OCI-LY7 (cell line): ENCODE measurements around the gene STMN1. TPM values are rescaled to one million over a fixed set of nuclear protein-coding genes. Genes with fewer than 3 reads are reported as not detected.

Experiments used
- BruUV-seq: library from RNA; stranded (reverse); fragments of 400-500 nt; replicated peaks from 2 replicates; lab custom pipeline; 2021; lab: Mats Ljungman, UMichigan
- CTCF ChIA-PET: fragments of 300-600 bp; sonication (Branson Sonifier 250); formaldehyde crosslinking; loops from one replicate; lab custom pipeline; 2022; ENCODE audit warnings: antibody characterized with exemption; ENCODE audit not compliant: unreplicated experiment; lab: Charles Lee
- POLR2A ChIA-PET: fragments of 300-600 bp; sonication (Branson Sonifier 250); formaldehyde crosslinking; loops from one replicate; lab custom pipeline; 2022; ENCODE audit warnings: antibody characterized with exemption; lab: Charles Lee
- DNase-seq: peaks from one replicate; pipeline ENCODE4 v3.0.0-alpha.2; 2015; ENCODE audit warnings: low spot score
- H2AFZ ChIP-seq: fragments of 200-600 bp; sonication (generic), shearing (Covaris generic); 2 replicates; pipeline ENCODE4 v1.6.1; 2014; ENCODE audit warnings: mild to moderate bottlenecking, antibody characterized with exemption, low read length, moderate library complexity
- H3K27ac ChIP-seq: fragments of 200-600 bp; sonication (generic); 2 replicates; pipeline ENCODE4 v1.5.1; 2014; ENCODE audit warnings: mixed run types, low read depth, mild to moderate bottlenecking, moderate library complexity, low read length, inconsistent platforms; ENCODE audit not compliant: poor library complexity, severe bottlenecking
- H3K36me3 ChIP-seq: fragments of 200-600 bp; sonication (generic); 2 replicates; pipeline ENCODE4 v1.6.1; 2014; ENCODE audit warnings: mild to moderate bottlenecking, antibody characterized with exemption, low read length, moderate library complexity, mixed read lengths; ENCODE audit not compliant: insufficient read depth
- H3K4me1 ChIP-seq: fragments of 200-600 bp; sonication (generic); 2 replicates; pipeline ENCODE4 v1.5.1; 2014; ENCODE audit warnings: mild to moderate bottlenecking, low read length; ENCODE audit not compliant: insufficient read depth, poor library complexity, severe bottlenecking
- H3K4me2 ChIP-seq: fragments of 200-600 bp; sonication (generic); 2 replicates; pipeline ENCODE4 v1.6.1; 2014; ENCODE audit warnings: mild to moderate bottlenecking, low read length
- H3K4me3 ChIP-seq: fragments of 200-600 bp; sonication (generic); 2 replicates; pipeline ENCODE4 v1.5.1; 2014; ENCODE audit warnings: mild to moderate bottlenecking, low read depth, low read length; ENCODE audit not compliant: poor library complexity, severe bottlenecking
- H3K79me2 ChIP-seq: fragments of 200-600 bp; sonication (generic); 2 replicates; pipeline ENCODE4 v1.6.1; 2016; ENCODE audit warnings: low read depth, mild to moderate bottlenecking, low read length, moderate library complexity, mixed read lengths; ENCODE audit not compliant: insufficient read depth
- H3K9me2 ChIP-seq: fragments of 200-600 bp; sonication (generic); 2 replicates; pipeline ENCODE4 v1.6.1; 2016; ENCODE audit warnings: mild to moderate bottlenecking, low read length, mixed read lengths; ENCODE audit not compliant: insufficient read depth
- H3K9me3 ChIP-seq: fragments of 200-600 bp; sonication (generic); 2 replicates; pipeline ENCODE4 v1.6.1; 2014; ENCODE audit warnings: mild to moderate bottlenecking, mixed run types, low read length, mixed read lengths
- H4K20me1 ChIP-seq: fragments of 200-600 bp; sonication (generic); 2 replicates; pipeline ENCODE4 v1.6.1; 2014; ENCODE audit warnings: mild to moderate bottlenecking, antibody characterized with exemption, low read length, moderate library complexity, mixed read lengths; ENCODE audit not compliant: insufficient read depth
- CTCF ChIP-seq: fragments of 200-600 bp; sonication (generic); conservative IDR thresholded peaks from 2 replicates; pipeline ENCODE4 v1.5.1; 2014; ENCODE audit warnings: mild to moderate bottlenecking, antibody characterized with exemption, low read length, moderate library complexity, mixed read lengths
- EZH2phosphoT487 ChIP-seq: fragments of 200-600 bp; sonication (generic); IDR thresholded peaks from 2 replicates; pipeline ENCODE4 v1.6.1; 2018; ENCODE audit warnings: low read depth, borderline replicate concordance, mild to moderate bottlenecking, mixed run types, antibody characterized with exemption, low read length, moderate library complexity, mixed read lengths
- intact Hi-C: fragments of 100-400 bp; cut with micrococcal nuclease; formaldehyde crosslinking; loops from one replicate; pipeline ENCODE4 v1.10.0; 2022; ENCODE audit not compliant: unreplicated experiment
- total RNA-seq, 2 experiments: library from RNA; depleted of rRNA in 1 of 2; stranded (reverse); fragments of >200 nt in 1 of 2; shearing (Covaris generic) in 1 of 2; gene quantifications; 2 replicates each; pipeline ENCODE4 v1.2.3, GENCODE V29; 2014 to 2022

STMN1 gene
- total RNA-seq, 2 experiments from 2014 or later, result 730 to 847 TPM

DNA sequence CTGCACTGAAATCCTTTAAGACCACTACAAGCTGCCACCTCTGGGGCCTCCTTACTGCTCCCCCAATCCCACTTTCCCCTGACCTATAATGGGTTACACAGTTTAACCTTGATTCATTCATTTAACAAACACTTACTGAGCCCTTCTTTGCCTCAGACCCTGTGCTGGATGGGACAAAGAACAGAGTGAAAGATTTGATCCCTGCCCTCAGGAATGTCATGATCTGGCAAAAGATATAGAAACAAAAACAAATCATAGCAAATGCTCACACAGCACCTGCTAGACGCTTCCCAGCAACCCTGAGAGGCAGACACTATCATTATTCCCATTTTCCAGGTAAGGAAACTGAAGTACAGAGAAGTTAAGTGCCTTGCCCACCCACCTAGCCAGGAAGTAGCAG lies 39.9 kb downstream of the STMN1 start:
- ChIA-PET POLR2A (interaction anchor here (0.6 kb wide), 1 partner anchor 133 kb away, joined by 4 read pairs; no protein-coding TSS in a partner anchor), CTCF (no interaction called here)
- Histone ChIP-seq H2AFZ (no peak overlapping the region), H3K36me3 (no peaks in the 10 kb centered on the region), H3K9me2 (no peaks in the 10 kb centered on the region), H3K9me3 (no peaks in the 10 kb centered on the region), H3K79me2 (no peaks in the 10 kb centered on the region), H3K4me1 (peaks cover 8% of the 10 kb centered on the region), H3K27ac (no peak overlapping the region), H3K4me3 (no peak overlapping the region), H4K20me1 (no peaks in the 10 kb centered on the region), H3K4me2 (no peak overlapping the region)
- TF ChIP-seq CTCF (no peak), EZH2phosphoT487 (no peak)
- BruUV-seq, result no TSS peak
- no peak for DNase-seq
- intact Hi-C loops, result no loop called here

DNA sequence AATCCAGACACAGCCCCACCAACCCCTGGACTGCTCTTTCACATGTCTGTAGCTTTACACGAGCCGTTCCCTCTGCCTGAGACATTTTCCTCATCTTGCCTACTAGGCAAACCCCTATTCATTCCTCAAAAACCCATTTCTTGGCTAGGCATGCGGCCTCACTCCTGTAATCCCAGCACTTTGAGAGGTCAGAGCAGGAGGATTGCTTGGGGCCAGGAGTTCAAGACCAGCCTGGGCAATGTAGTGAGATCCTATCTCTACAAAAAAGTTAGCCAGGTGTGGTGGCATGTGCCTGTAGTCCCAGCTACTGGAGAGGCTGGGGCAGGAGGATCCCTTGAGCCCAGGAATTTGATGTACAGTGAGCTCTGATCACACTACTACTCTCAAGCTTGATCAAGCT lies 41.8 kb downstream of the STMN1 start:
- H3K9me3 ChIP-seq, result no peaks in the 10 kb centered on the region
- no peaks in the 10 kb centered on the region for H3K9me2 ChIP-seq
- no peak overlapping the region for H3K4me2 ChIP-seq
- no TSS peak for BruUV-seq
- H4K20me1 ChIP-seq, result no peaks in the 10 kb centered on the region
- intact Hi-C loops, result no loop called here
- TF ChIP-seq EZH2phosphoT487 (no peak), CTCF (no peak)
- CTCF ChIA-PET, result no interaction called here
- peaks cover 5% of the 10 kb centered on the region for H3K4me1 ChIP-seq
- DNase-seq, result no peak
- no peak overlapping the region for H2AFZ ChIP-seq
- no peak overlapping the region for H3K4me3 ChIP-seq
- POLR2A ChIA-PET, result no interaction called here
- no peaks in the 10 kb centered on the region for H3K79me2 ChIP-seq
- no peak overlapping the region for H3K27ac ChIP-seq
- H3K36me3 ChIP-seq, result no peaks in the 10 kb centered on the region

DNA sequence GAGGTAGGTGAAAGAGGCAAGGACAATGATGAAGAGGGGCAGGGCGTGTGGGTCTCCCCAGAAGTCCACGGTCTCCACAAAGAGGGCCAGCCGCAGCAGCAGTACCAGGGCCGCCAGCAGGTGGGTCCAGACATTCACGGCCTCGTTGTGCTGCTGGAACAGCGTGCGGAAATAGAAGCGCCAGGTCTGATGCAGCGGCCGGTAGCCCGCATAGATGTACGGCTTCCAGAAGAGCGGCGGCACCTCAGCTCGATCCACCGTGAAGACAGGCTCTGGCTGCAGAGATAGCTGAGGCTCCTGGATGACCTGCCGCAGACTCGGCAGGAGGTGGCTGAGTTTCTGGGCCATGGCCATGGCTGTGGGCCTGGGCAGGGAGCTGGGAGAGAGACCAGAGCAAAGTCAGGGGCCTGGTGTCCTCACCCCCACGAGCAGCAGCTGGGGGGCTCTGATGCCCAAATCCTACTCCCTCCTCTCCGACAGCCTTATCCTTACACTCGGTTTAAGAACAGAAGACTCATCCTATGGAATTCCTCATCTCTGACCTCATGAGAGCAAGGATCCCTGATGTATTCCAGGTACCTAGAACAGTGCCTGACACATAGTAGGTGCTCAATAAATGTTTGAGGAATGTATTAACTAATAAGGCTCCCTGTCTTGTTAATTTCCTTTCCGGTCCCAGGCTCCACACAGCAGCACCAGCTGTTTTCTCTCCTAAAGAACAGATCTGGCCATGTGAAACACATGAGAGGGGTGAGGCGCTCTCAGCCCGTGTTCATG lies 42.5 kb downstream of the STMN1 start:
- Histone ChIP-seq H3K9me3 (no peaks in the 10 kb centered on the region), H3K9me2 (no peaks in the 10 kb centered on the region), H3K36me3 (no peaks in the 10 kb centered on the region), H4K20me1 (no peaks in the 10 kb centered on the region), H3K4me1 (peaks cover 5% of the 10 kb centered on the region), H3K27ac (no peak overlapping the region), H2AFZ (no peak overlapping the region), H3K79me2 (peaks cover 4% of the 10 kb centered on the region; the same call in 1 of the 2 replicates), H3K4me2 (no peak overlapping the region), H3K4me3 (no peak overlapping the region)
- ChIA-PET POLR2A (no interaction called here), CTCF (interaction anchor here (1.0 kb wide), 1 partner anchor 32 kb away, joined by 3 read pairs; no protein-coding TSS in a partner anchor)
- DNase-seq, result no peak
- TF ChIP-seq CTCF, result no peak
- TF ChIP-seq EZH2phosphoT487, result no peak
- intact Hi-C loops, result no loop called here
- BruUV-seq, result no TSS peak
